Measurements from ENCODE around the gene FCHSD2.
A peak's percentile ranks its signal among the peaks of the same experiment; 100 is the strongest.

FCHSD2 gene

GRCh38 chr11:73187854-73188253 is 45.7 kb upstream of the FCHSD2 start:
- no peak for TF ChIP-seq CTCF (IDR thresholded peaks at IDR 0.05; ENCODE audit: low read depth, low read length, missing control alignments)
- no peak for DNase-seq (ENCODE audit: low read depth)
- in situ Hi-C loops (cut with HindIII; ENCODE audit: low sequenced_read_pairs), result no loop called here
- H3K4me3 ChIP-seq (ENCODE audit: low read depth, low read length), result no peak overlapping the region

GRCh38 chr11:73186886-73187285 is 44.8 kb upstream of the FCHSD2 start:
- DNase-seq (ENCODE audit: low read depth), result no peak
- no peak for TF ChIP-seq CTCF (IDR thresholded peaks at IDR 0.05; ENCODE audit: low read depth, low read length, missing control alignments)
- in situ Hi-C loops (cut with HindIII; ENCODE audit: low sequenced_read_pairs), result no loop called here

GRCh38 chr11:73186294-73186850 is 44.3 kb upstream of the FCHSD2 start:
- in situ Hi-C loops (cut with HindIII; ENCODE audit: low sequenced_read_pairs), result no loop called here
- TF ChIP-seq CTCF (IDR thresholded peaks at IDR 0.05; ENCODE audit: low read depth, low read length, missing control alignments), result no peak
- H3K4me3 ChIP-seq (ENCODE audit: low read depth, low read length), result no peak overlapping the region

More at GRCh38 chr11:73186886-73187285, 44.8 kb upstream of the FCHSD2 start:
- no peak overlapping the region for H3K4me3 ChIP-seq (ENCODE audit: low read depth, low read length)

GRCh38 chr11:73185680-73186293 is 43.7 kb upstream of the FCHSD2 start:
- in situ Hi-C loops (cut with HindIII; ENCODE audit: low sequenced_read_pairs), result no loop called here
- TF ChIP-seq CTCF (IDR thresholded peaks at IDR 0.05; ENCODE audit: low read depth, low read length, missing control alignments), result no peak
- H3K4me3 ChIP-seq (ENCODE audit: low read depth, low read length), result no peak overlapping the region
- DNase-seq (ENCODE audit: low read depth), result no peak

More at GRCh38 chr11:73186294-73186850, 44.3 kb upstream of the FCHSD2 start:
- no peak for DNase-seq (ENCODE audit: low read depth)

DNA sequence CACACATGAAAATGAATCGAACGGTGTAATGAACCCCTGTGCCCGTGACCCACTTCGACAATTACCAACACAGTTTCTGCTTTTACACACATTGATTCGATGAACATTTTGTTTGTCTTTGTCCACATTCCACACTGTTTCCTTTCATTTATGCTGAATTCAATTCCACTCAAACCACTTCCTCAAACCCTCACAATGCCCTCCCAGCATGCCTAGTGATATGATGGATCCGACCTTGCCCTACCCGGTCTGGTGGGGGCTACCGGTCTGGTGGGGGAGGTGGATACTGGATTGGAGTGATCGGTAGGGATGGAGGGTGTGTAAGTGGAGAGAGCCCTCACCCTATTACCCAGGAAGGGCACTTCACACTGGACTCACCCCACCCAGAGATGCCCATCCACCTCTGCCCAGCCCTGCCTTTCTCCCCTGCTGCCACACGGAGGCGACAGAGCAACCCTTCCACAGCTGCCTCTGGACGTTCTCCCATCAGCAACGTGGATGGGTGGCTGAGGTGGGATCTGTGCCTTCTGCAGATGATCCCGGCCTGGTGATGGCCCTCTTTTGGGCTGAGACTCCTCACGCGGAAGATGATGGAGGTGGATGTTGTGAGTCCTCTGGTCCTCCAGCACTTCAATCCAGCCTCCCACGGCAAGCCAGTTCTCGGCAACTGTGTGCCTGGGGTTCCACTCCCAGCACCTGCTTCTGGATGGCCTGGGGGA is 43.0 kb upstream of the FCHSD2 start:
- peak; percentile 93 for TF ChIP-seq CTCF (IDR thresholded peaks at IDR 0.05; ENCODE audit: low read depth, low read length, missing control alignments)
- DNase-seq (ENCODE audit: low read depth), result peak; percentile 8
- in situ Hi-C loops (cut with HindIII; ENCODE audit: low sequenced_read_pairs), result no loop called here
- H3K4me3 ChIP-seq (ENCODE audit: low read depth, low read length), result no peak overlapping the region

DNA sequence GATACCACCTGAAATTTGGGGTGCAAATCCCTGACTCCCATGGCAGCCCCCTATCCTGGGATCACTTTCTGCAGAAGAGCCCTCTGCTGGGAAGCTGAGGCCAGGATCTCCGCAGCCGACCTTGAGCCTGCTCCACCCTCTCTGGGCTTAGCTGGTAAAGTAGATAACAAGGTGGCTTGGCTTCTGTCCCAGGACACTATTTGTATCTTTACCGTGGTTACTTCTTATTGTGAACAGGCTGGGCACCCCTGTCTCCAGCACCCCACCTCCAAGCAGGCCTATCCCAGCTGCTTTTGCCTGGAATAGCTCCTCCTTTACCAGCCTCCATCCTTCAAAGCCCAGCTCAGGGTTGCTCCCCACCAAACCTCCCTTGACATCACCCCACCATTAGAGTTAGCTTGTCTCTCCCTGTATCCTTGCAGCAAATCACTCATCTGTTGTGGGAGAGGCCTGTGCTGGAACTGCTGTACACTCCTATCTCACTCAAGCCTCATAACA is 40.8 kb upstream of the FCHSD2 start:
- in situ Hi-C loops (cut with HindIII; ENCODE audit: low sequenced_read_pairs), result no loop called here
- H3K4me3 ChIP-seq (ENCODE audit: low read depth, low read length), result no peak overlapping the region
- DNase-seq (ENCODE audit: low read depth), result no peak
- TF ChIP-seq CTCF (IDR thresholded peaks at IDR 0.05; ENCODE audit: low read depth, low read length, missing control alignments), result no peak

All from astrocyte of the cerebellum (primary cell).